ENCODE results near the gene ADAMTS5. TPM values are rescaled to one million over a fixed set of nuclear protein-coding genes. Genes with fewer than 3 reads are reported as not detected.

Gene ADAMTS5
- total and polyA plus RNA-seq, 9 of the 15 experiments (the other 6 are each of a cell fraction or from before 2014, with no cell fraction given): not detected

GRCh38 chr21:26977746-26978145 lies 10.9 kb upstream of the ADAMTS5 start:
- H3K4me2 ChIP-seq (ENCODE audit: insufficient read depth, low read length): no peak overlapping the region
- no peak overlapping the region for H3K4me3 ChIP-seq
- peaks cover 3% of the 10 kb centered on the region; the same call in 1 of the 2 replicates for H3K9me3 ChIP-seq (replicated peaks; ENCODE audit: control insufficient read depth, insufficient read depth, low read depth, low read length)
- no peak for ATAC-seq
- no peaks in the 10 kb centered on the region for H4K20me1 ChIP-seq (replicated peaks; ENCODE audit: control insufficient read depth, insufficient read depth, low read length)
- no peak for FAIRE-seq
- H3K9ac ChIP-seq (ENCODE audit: insufficient read depth in 1 of 2, low read depth in 2 of 2, low read length in 2 of 2): no peak overlapping the region
- intact Hi-C loops (cut with micrococcal nuclease) (no loop called here), in situ Hi-C loops (cut with MboI) (no loop called here)
- no TSS peak for BruUV-seq (replicated peaks)
- WGBS (ENCODE audit: insufficient coverage, low coverage, missing lambda C conversion rate): 2% methylated on average over 3 of the region's 3 CpGs
- no peaks in the 10 kb centered on the region for H3K4me1 ChIP-seq (replicated peaks in 1 of 2; ENCODE audit: control insufficient read depth in 2 of 2, insufficient read depth in 2 of 2, low read length in 2 of 2)
- no peak overlapping the region for H3K27ac ChIP-seq (ENCODE audit: extremely low read depth, low read depth, low read length)
- H3K36me3 ChIP-seq (ENCODE audit: control insufficient read depth, insufficient read depth, low read length): no peaks in the 10 kb centered on the region
- H3K79me2 ChIP-seq (ENCODE audit: control insufficient read depth, insufficient read depth, low read length): no peaks in the 10 kb centered on the region
- H2AFZ ChIP-seq (ENCODE audit: low read depth, low read length): no peak overlapping the region
- H3K9me1 ChIP-seq (ENCODE audit: control insufficient read depth, insufficient read depth, low read length): no peaks in the 10 kb centered on the region
- ChIA-PET POLR2A (no interaction called here), CTCF (ENCODE audit: low intra/inter-chr PET ratio) (no interaction called here)
- no peak for TF ChIP-seq ZNF740 (CRISPR knock-in tag; IDR thresholded peaks at IDR 0.05)
- TF ChIP-seq ZNF740 (tag; IDR thresholded peaks at IDR 0.05): no peak
- TF ChIP-seq SMARCE1 (IDR thresholded peaks at IDR 0.05): no peak
- no peak for TF ChIP-seq SMAD1 (IDR thresholded peaks at IDR 0.05; ENCODE audit: low read depth, low read length, partially characterized antibody)
- TF ChIP-seq ARNT (IDR thresholded peaks at IDR 0.05): no peak
- no peak for TF ChIP-seq PCBP1 (IDR thresholded peaks at IDR 0.05; ENCODE audit: low read depth, low read length, poor library complexity, severe bottlenecking)
- TF ChIP-seq SNIP1 (IDR thresholded peaks at IDR 0.05; ENCODE audit: low read depth): no peak
- no peak for TF ChIP-seq CBX2 (IDR thresholded peaks at IDR 0.05; ENCODE audit: insufficient read depth, low read length, poor library complexity, severe bottlenecking)
- no peak for TF ChIP-seq MITF (IDR thresholded peaks at IDR 0.05)
- TF ChIP-seq NCOR1 (IDR thresholded peaks at IDR 0.05): no peak
- TF ChIP-seq ELK3 (CRISPR knock-in tag; IDR thresholded peaks at IDR 0.05): no peak
- no peak for TF ChIP-seq ZFP91 (CRISPR knock-in tag; IDR thresholded peaks at IDR 0.05)
- no peak for TF ChIP-seq HMGXB4 (CRISPR knock-in tag; IDR thresholded peaks at IDR 0.05)
- no peaks in the 10 kb centered on the region for H3K27me3 ChIP-seq (ENCODE audit: control insufficient read depth in 2 of 2, insufficient read depth in 2 of 2, low read length in 2 of 2)
- DNase-seq (ENCODE audit: extremely low read depth in 1 of 4, low spot score in 3 of 4): no peak

Measured in K562 (cell line).